Measurements from ENCODE around the gene COBLL1.

Gene COBLL1

GRCh38 chr2:164678631-164679149 lies 162.9 kb downstream of the COBLL1 start:
- Histone ChIP-seq H3K9me3 (ENCODE audit: low read length) (no peaks in the 10 kb centered on the region), H3K36me3 (ENCODE audit: insufficient read depth, low read length) (no peaks in the 10 kb centered on the region), H3K27me3 (ENCODE audit: insufficient read depth, low read length) (no peaks in the 10 kb centered on the region), H3K4me2 (ENCODE audit: low read length) (no peak overlapping the region), H3F3A (ENCODE audit: insufficient read depth, low read length) (no peaks in the 10 kb centered on the region), H2AFZ (ENCODE audit: low read length) (no peak overlapping the region), H3K9me2 (ENCODE audit: low read depth, low read length) (no peaks in the 10 kb centered on the region), H3K79me2 (ENCODE audit: insufficient read depth, low read length) (no peaks in the 10 kb centered on the region), H3K9ac (ENCODE audit: low read length) (no peak overlapping the region), H3K4me3 (ENCODE audit: low read depth, low read length, poor library complexity, severe bottlenecking) (no peak overlapping the region), H3K27ac (ENCODE audit: low read depth, low read length, poor library complexity, severe bottlenecking) (no peak overlapping the region), H3K4me1 (ENCODE audit: insufficient read depth, low read length, severe bottlenecking) (no peaks in the 10 kb centered on the region), H4K20me1 (ENCODE audit: insufficient read depth, low read length) (no peaks in the 10 kb centered on the region)
- TF ChIP-seq, protein P1, sequence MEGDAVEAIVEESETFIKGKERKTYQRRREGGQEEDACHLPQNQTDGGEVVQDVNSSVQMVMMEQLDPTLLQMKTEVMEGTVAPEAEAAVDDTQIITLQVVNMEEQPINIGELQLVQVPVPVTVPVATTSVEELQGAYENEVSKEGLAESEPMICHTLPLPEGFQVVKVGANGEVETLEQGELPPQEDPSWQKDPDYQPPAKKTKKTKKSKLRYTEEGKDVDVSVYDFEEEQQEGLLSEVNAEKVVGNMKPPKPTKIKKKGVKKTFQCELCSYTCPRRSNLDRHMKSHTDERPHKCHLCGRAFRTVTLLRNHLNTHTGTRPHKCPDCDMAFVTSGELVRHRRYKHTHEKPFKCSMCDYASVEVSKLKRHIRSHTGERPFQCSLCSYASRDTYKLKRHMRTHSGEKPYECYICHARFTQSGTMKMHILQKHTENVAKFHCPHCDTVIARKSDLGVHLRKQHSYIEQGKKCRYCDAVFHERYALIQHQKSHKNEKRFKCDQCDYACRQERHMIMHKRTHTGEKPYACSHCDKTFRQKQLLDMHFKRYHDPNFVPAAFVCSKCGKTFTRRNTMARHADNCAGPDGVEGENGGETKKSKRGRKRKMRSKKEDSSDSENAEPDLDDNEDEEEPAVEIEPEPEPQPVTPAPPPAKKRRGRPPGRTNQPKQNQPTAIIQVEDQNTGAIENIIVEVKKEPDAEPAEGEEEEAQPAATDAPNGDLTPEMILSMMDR (IDR thresholded peaks at IDR 0.05; ENCODE audit: low read length), result no peak
- no peak for TF ChIP-seq EZH2 (IDR thresholded peaks at IDR 0.05; ENCODE audit: borderline replicate concordance, low read length)

- Histone ChIP-seq H3K9me3 (ENCODE audit: low read length) (no peaks in the 10 kb centered on the region), H3K9ac (ENCODE audit: low read length) (no peak overlapping the region), H3K4me1 (ENCODE audit: insufficient read depth, low read length, severe bottlenecking) (no peaks in the 10 kb centered on the region), H2AFZ (ENCODE audit: low read length) (no peak overlapping the region), H4K20me1 (ENCODE audit: insufficient read depth, low read length) (no peaks in the 10 kb centered on the region), H3K4me3 (ENCODE audit: low read depth, low read length, poor library complexity, severe bottlenecking) (no peak overlapping the region), H3F3A (ENCODE audit: insufficient read depth, low read length) (no peaks in the 10 kb centered on the region), H3K27me3 (ENCODE audit: insufficient read depth, low read length) (no peaks in the 10 kb centered on the region), H3K27ac (ENCODE audit: low read depth, low read length, poor library complexity, severe bottlenecking) (no peak overlapping the region), H3K79me2 (ENCODE audit: insufficient read depth, low read length) (no peaks in the 10 kb centered on the region), H3K9me2 (ENCODE audit: low read depth, low read length) (no peaks in the 10 kb centered on the region), H3K36me3 (ENCODE audit: insufficient read depth, low read length) (no peaks in the 10 kb centered on the region), H3K4me2 (ENCODE audit: low read length) (no peak overlapping the region)
- TF ChIP-seq, protein P1 (IDR thresholded peaks at IDR 0.05; ENCODE audit: low read length), result no peak
- no peak for TF ChIP-seq EZH2 (IDR thresholded peaks at IDR 0.05; ENCODE audit: borderline replicate concordance, low read length)
Measured at GRCh38 chr2:164677733-164678132, 163.9 kb downstream of the COBLL1 start.

DNA sequence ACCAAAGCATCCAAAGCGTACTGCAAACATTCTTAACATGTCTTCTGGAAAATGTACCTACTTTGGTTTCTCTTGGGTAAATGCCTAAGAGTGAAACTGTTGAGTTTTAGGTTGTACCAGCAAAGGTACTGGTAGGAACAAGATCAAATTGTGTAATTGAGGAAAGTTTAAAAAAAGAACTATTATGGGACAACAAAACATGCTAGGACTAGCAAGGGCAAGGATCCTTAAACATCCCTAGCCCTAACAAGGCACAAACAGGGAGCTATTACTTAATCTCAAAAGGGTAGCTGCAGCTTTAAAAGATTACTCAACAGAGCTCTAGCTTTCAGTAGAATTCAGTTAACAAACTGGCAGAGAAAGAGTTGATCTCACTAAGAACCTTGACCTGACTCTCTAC lies 164.4 kb downstream of the COBLL1 start:
- no peaks in the 10 kb centered on the region for H3K27me3 ChIP-seq (ENCODE audit: insufficient read depth, low read length)
- no peaks in the 10 kb centered on the region for H3K9me2 ChIP-seq (ENCODE audit: low read depth, low read length)
- no peak overlapping the region for H3K9ac ChIP-seq (ENCODE audit: low read length)
- no peaks in the 10 kb centered on the region for H3F3A ChIP-seq (ENCODE audit: insufficient read depth, low read length)
- H3K4me3 ChIP-seq (ENCODE audit: low read depth, low read length, poor library complexity, severe bottlenecking), result no peak overlapping the region
- no peak overlapping the region for H3K27ac ChIP-seq (ENCODE audit: low read depth, low read length, poor library complexity, severe bottlenecking)
- no peaks in the 10 kb centered on the region for H3K79me2 ChIP-seq (ENCODE audit: insufficient read depth, low read length)
- no peaks in the 10 kb centered on the region for H3K4me1 ChIP-seq (ENCODE audit: insufficient read depth, low read length, severe bottlenecking)
- H3K9me3 ChIP-seq (ENCODE audit: low read length), result no peaks in the 10 kb centered on the region
- no peak overlapping the region for H3K4me2 ChIP-seq (ENCODE audit: low read length)
- H2AFZ ChIP-seq (ENCODE audit: low read length), result no peak overlapping the region
- TF ChIP-seq, protein P1 (IDR thresholded peaks at IDR 0.05; ENCODE audit: low read length), result no peak
- no peak for TF ChIP-seq EZH2 (IDR thresholded peaks at IDR 0.05; ENCODE audit: borderline replicate concordance, low read length)
- no peaks in the 10 kb centered on the region for H3K36me3 ChIP-seq (ENCODE audit: insufficient read depth, low read length)
- H4K20me1 ChIP-seq (ENCODE audit: insufficient read depth, low read length), result no peaks in the 10 kb centered on the region

Measured in OCI-LY1 (cell line).